DMS153 (cell line): Measurements from ENCODE around the gene CTSL.
"Not testable (repeated sequence)": the region's sequence is repeated elsewhere in the genome, so short reads cannot be mapped to it uniquely, and the experiment has no call there.

Source experiments
- DNase-seq: peaks from one replicate; lab custom pipeline; 2025; lab: John Stamatoyannopoulos, UW

The CTSL gene

GRCh38 chr9:87722393-87723088, 3.4 kb upstream of the CTSL start:
- DNase-seq, result no peak

GRCh38 chr9:87725356-87725899, 491 bp upstream of the CTSL start:
- no peak for DNase-seq

GRCh38 chr9:87729246-87729645, 3.3 kb downstream of the CTSL start:
- no peak for DNase-seq

- no peak for DNase-seq
These were observed 5.4 kb downstream of the CTSL start for GRCh38 chr9:87731321-87731720.

GRCh38 chr9:87732344-87732743, 6.4 kb downstream of the CTSL start:
- no peak for DNase-seq

- no peak for DNase-seq
These were observed 6.8 kb downstream of the CTSL start for GRCh38 chr9:87732756-87733155.

GRCh38 chr9:87733273-87734052, 7.5 kb downstream of the CTSL start:
- DNase-seq, result no peak

- no peak for DNase-seq
These were observed 8.2 kb downstream of the CTSL start for GRCh38 chr9:87734106-87734505.

GRCh38 chr9:87739546-87739945, 13.6 kb downstream of the CTSL start:
- DNase-seq, result no peak

GRCh38 chr9:87740209-87740608, 14.3 kb downstream of the CTSL start:
- DNase-seq, result no peak

- no peak for DNase-seq
These were observed 15.4 kb downstream of the CTSL start for GRCh38 chr9:87741326-87741725.

- DNase-seq, result no peak
These were observed 16.0 kb downstream of the CTSL start for GRCh38 chr9:87741891-87742290.

GRCh38 chr9:87742813-87743428, 17.0 kb downstream of the CTSL start:
- no peak for DNase-seq

- DNase-seq, result not testable (repeated sequence)
These were observed 18.3 kb downstream of the CTSL start for GRCh38 chr9:87744247-87744646.

- DNase-seq, result no peak
These were observed 20.3 kb downstream of the CTSL start for GRCh38 chr9:87746186-87746585.

- no peak for DNase-seq
These were observed 23.0 kb downstream of the CTSL start for GRCh38 chr9:87748881-87749280.

- no peak for DNase-seq
These were observed 23.6 kb downstream of the CTSL start for GRCh38 chr9:87749335-87750035.

- DNase-seq, result no peak
These were observed 24.8 kb downstream of the CTSL start for GRCh38 chr9:87750726-87751125.

GRCh38 chr9:87751423-87751822, 25.5 kb downstream of the CTSL start:
- no peak for DNase-seq

GRCh38 chr9:87751868-87752267, 25.9 kb downstream of the CTSL start:
- DNase-seq, result no peak

- DNase-seq, result no peak
These were observed 27.4 kb downstream of the CTSL start for GRCh38 chr9:87753313-87753712.

GRCh38 chr9:87758330-87758729, 32.4 kb downstream of the CTSL start:
- DNase-seq, result not testable (repeated sequence)
